ENCODE results near the gene PURA.

PURA gene

GRCh38 chr5:140110646-140110957 is 3.3 kb upstream of the PURA start:
- DNase-seq, result no peak

DNA sequence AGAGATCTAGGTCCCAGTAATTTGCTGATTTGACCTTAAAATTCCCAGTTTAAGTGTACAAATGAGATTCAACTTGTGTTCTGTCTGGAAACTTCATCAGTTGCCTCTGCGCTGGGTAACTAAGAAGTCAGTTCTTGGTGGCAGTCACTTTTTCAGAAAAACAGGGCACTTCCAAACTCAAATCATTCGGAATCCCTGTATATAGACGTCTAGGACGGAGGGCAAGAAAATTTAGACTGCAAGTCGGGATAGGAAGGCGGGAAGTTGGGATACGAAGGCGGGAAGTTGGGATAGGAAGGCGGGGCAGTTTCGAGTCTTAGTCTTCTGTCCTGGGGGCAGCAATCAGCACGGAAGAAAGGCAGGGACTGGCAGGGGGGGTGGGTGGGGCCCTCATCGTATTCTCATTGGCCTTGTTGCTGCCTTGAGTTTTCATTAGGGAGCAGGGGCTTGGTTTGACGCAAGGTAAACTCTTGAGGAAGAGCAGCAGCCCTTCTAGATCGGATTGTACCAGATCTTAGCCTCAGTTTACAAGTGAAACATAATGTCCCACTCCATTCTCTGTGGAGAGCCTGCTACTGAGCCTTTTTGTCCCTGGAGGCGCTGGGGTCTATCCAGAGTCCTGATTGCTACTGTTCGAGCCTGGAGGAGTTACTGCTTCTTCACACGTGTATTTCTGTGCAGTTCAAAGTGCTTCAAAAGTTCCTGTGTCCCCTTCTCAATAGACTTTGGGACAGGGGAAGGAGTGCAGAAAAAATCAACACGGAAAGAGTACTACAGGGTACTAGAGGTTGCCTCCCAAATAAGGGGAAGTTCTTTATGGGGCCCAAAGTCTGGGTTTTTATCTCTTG is 2.7 kb upstream of the PURA start:
- DNase-seq, result no peak

DNA sequence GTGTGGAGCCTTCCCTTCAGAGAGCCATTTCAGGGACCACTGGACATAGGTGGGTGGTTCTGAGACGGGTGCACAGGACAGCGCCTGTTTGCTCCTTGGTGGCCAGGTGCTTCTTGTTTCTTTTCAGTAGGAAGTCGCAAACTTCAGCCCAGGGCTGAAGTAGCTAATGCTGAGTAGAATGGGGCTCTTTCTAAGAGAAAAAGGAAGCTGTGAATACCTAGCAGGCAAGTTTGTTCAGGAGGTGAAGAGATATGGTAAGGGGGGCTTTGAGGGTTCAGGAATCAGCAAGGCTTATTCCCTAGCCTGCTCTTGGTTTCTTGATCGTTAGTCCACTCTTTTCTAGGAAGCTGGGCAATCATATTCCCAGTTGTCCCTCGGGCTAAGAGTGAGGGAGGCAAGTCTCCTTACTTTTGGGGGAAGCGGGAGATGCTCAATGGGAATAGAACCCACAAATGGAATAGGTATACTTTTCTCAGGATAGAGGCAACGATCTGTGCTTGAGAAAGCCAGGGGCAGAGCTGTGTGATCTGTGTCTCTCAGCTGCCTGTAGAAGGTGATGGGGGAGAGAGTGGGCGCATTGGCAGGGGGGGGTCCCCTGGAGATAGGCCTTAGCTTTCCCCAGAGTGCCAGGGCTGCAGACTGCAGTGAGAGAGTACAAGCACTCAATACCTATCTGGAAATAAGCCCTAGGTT is 1.9 kb upstream of the PURA start:
- no peak for DNase-seq

DNA sequence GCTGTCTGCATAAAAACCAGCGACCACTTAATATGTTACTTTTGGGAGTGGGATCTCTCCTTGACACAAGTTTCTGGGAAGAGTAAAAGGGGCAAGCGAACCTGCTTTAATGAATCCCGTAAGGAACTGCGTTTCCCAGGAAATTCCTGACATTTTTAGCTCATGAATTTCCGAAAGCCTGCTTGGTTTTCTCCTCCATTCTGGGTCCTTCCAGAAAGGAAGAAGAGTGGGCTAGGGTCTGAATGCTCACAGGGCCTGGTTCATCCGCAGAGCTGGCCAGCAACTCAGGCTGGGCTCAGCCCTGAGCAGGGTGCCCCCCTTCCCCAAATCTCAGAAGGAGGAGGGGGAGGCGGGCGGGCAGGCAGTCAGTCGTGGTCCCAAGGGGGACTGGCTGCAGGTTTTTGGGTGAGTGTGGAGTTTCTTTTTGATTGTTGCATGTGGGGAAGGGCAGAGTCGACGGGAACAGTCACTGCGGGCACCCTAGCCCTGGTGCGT is 1.2 kb upstream of the PURA start:
- no peak for DNase-seq

GRCh38 chr5:140113180-140113698 is 670 bp upstream of the PURA start:
- no peak for DNase-seq

- DNase-seq, result peak; percentile 74
Observed at GRCh38 chr5:140114341-140115185, 654 bp downstream of the PURA start.

- no peak for DNase-seq
Observed at GRCh38 chr5:140115186-140115500, 1.2 kb downstream of the PURA start.

DNA sequence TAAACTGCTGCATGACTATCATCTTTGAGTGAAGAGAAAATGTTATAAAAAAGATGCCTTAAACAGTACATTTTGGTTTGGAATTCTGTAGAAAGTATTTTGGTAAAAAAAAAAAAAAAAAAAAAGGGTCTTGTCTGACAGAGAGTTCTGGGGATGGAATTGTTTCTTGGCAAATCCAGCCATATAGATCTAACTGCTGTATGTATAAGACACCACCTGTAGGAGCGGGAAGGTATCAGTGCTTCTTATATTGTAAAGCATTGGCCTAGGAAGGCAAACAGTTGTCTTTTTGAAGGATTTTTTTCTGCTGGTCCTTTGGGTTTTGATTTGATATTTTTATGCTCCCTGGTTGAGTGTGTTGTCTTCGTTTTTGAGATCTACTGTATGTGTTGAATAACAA is 2.8 kb downstream of the PURA start:
- no peak for DNase-seq

- no peak for DNase-seq
Observed at GRCh38 chr5:140117523-140117922, 3.6 kb downstream of the PURA start.

DNA sequence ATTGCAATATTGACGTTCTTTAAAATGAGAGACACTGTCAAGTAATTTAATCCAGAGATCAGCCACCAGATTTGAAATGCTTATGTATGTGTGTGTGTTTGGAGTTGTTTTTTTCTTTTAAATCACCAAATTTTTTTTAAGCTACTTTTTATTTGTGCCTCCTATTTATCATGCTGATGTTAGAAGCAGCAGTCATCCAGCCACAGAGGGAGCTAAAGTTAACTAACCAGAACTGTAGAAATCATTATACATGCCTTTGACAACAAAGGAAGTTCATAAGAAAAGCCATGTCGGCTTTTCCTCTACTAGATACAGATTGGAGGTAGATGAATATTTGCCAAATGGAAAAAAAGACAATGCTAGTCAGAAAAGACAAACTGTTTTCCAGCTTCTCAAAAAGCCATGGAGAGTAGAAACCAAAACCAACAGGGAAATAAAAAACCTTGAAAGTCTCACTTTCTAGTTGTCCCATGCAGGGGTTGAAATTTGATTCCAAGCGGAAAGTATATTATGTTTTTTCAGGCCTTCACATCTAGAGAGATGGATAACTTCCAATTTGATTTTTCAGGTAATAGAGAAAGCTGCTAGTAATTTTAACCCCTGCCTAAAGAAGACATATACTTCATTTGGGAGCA is 4.5 kb downstream of the PURA start:
- DNase-seq, result no peak

GRCh38 chr5:140125637-140126036 is 11.7 kb downstream of the PURA start, which contains the start of gene IGIP:
IGIP (plus strand) TSS chr5:140125937; CDS start chr5:140128477, 2,540 bp downstream.
- DNase-seq, result no peak

DNA sequence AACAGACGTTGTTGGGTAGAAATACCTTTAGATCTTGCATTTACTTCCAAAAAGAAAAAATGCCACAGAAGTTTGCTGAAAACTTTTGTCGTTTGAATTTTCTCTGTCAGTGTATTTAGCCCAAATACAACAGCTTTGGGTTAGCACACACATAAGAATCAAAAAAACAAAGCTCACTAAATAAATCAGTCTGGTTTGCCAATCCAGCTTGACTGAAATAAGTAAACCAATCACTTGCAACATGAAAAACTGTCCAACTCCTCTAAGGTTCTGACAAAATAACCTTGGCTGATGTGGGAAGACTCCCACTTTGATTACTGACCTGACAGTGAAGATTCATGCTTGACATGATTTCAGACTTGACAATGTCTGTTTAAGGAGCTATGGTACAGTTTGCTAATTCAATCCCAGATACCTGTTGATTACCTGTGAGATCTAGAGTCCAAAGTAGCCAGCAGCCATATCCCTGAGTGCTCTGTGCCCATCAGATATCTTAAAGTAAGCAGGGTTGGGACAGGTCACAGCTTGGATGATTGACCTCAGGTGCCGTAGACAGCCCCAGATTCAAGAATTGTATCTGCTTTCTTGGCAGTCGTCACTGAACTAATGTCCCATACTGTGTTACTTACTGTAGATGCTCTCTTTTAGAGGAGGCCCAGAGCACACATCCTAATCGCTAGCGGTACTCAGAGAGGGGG is 12.6 kb downstream of the PURA start:
- DNase-seq, result no peak

DNA sequence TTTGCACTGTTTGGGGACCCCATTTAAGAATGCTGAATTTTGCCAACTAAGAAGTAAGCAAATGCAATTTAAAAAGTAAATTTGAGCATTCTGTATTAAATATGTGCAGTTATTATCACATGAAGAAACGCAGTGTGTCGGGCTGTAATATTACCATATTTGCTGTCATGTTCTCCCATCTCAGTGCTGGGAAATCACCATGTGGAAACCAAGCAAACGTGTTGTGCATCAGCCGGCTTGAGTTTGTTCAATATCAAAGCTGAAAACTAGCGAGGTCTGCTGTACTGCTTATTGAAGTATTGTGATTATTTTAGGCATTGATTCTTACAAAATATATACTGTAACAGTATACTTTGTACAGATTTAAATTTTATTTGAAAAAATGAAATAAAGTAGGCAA is 14.5 kb downstream of the PURA start:
- DNase-seq, result no peak

DNA sequence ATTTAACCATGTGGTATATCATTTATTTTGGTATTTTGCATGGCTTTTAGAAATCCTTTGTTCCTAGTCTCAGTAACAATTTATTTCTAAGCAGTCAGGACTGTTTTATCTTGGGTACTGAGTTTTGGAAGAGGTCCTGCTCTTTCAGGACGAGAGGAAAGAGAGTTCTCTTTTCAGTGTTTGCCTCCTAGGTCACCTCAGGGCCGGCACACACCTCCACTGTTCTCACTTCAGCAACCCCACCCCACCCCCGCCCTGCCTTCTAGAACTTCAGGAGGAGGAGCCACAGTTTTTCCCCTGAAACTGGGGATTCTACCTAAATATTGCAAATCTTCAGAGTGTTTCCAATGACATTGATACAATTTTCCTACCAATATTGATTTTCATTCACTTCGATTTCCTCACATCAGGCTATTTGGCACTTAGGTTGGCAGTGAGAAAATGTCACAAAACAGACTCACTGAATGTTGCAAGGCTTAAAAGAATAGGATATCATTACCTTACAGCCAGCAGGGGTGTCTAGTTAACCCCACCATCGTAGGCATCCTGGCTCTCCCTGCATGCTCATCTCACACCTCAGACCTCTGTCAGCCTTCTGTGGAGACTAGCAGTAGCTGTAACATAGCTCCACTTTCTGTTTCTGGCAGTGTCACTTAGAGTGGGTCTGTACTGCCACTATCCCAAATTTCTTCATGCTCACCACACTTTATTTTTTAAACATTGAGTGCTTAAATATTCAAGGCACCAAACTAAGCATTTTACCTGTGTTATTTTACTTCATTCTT is 17.2 kb downstream of the PURA start:
- no peak for DNase-seq

DNA sequence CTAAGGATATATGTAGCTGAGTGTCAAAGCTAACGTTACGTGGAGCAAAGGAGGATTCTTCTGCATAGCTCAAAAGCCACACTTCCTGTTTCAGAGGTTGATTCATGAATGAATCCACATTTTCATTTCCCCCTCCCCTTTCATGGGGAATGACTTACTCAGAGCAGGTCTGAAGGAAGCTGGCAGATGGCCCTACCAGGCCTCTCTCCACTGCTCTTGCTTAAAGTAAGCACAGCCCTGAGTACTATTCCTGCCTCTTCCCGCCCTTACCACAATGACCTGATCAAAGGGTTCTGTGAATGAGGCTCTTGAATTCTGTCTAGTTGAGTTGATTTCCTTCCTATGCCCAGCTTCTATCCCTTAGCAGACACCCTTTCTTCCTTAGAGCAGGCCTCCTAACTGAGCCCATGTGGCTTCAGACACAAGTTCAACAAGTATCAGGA is 18.1 kb downstream of the PURA start:
- peak; percentile 87 for DNase-seq

DNA sequence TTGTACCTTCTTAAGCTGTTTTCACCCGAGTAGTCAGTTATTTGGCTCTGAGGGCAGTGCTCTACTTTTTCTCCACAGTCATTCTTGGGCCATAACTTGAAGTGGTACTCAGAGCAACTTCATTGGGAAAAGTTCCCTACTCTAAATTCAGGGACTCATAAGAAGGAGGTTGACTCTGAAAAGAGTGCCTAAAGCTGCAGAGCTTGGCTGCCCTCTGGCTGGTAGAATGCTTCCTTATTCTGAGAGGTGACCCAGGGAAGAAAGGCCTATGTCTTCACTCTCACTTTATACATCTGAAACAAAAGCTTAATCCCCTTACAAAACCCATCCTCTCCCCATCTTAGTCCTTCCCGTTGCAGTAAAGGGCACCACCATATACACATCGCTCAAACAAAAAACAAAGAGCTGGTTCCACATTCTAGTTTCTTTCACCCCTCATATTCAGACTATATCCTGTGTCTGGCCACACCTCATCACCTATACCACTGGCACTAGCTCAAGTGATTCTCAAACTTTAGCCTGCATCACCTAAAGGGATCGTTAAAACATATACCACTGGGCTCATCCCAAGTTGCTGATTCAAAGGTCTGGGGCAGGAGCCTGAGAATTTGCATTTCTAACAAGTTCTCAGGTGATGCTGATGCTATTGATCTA is 19.7 kb downstream of the PURA start:
- DNase-seq, result no peak

DNA sequence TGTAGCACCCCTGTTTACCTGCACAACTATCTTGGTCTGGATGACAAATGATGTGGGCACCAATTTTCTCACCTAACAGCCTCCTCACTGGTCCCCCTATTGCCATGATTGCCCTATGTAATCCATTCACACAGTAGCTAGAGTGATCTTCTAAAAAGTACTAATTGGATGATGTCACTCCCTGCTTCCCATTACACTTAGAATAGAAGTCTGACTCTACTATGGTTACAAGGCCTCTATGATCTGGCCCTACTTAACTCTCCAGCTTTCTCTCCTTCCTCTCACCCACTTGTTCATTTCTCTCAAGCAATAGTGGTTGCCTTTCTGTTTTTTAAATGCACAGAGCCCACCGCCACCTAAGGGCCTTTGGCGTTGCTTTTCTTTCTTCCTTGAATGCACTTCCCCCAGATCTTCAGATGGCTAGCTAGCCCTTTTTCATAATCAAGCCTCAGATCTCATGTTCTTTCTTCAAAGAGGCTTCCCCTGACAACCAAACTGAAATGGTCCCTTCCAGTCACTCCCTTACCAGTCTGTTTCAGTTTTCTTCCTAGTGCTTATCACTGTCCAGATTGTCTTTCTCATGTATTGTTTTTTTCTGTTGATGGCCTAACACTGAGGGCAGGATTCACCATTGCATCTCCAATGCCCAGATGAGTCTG is 20.5 kb downstream of the PURA start:
- no peak for DNase-seq

- no peak for DNase-seq
Observed at GRCh38 chr5:140135127-140135526, 21.2 kb downstream of the PURA start.

DNA sequence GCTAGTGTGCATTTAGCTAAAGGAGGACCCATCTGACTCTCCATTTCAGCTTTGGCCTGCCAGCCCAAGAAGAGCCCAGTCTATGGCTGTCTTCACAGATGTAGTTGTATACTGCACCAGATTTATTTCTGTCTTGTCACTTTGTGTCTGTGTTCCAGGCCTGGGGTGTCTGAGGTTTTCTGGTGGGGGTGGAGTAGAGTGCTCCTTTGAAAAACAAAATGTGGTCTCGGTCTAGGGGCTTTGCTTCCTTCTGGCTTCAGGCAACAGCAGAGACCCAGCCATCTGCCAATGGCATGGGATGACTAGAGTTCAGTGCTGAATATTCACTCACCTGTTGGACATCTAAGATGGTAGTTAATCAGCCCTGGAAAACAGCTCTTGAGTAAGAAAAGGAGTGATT is 22.7 kb downstream of the PURA start:
- DNase-seq, result no peak

- no peak for DNase-seq
Observed at GRCh38 chr5:140140435-140140834, 26.5 kb downstream of the PURA start.
